LNCaP clone FGC (cell line): ENCODE measurements around the gene RNFT1.
"Not testable (repeated sequence)": the region's sequence is repeated elsewhere in the genome, so short reads cannot be mapped to it uniquely, and the experiment has no call there.

Experiments used
- DNase-seq: peaks from one replicate; pipeline ENCODE4 v3.0.0-alpha.2; 2011; ENCODE audit warnings: low read depth
- H3K4me3 ChIP-seq: 2 replicates; pipeline ENCODE4 v1.5.1; 2011; ENCODE audit warnings: mild to moderate bottlenecking, low read depth, low read length, control low read depth
- CTCF ChIP-seq: IDR thresholded peaks from 2 replicates; pipeline ENCODE4 v1.5.1; 2012; ENCODE audit warnings: mild to moderate bottlenecking; ENCODE audit not compliant: control insufficient read depth, insufficient read depth; ENCODE audit errors: extremely low read depth

The RNFT1 gene

GRCh38 chr17:59964482-59965328 lies at the start of gene RNFT1:
RNFT1 (minus strand) TSS chr17:59964740; CDS start chr17:59964663, 77 bp downstream.
- no peak for TF ChIP-seq CTCF
- peak; percentile 56 for DNase-seq
- H3K4me3 ChIP-seq, result peak within 1 kb of the TSS; percentile 97

GRCh38 chr17:60009326-60009725 lies 44.8 kb upstream of the RNFT1 start:
- not testable (repeated sequence) for H3K4me3 ChIP-seq, DNase-seq

GRCh38 chr17:60008377-60008776 lies 43.8 kb upstream of the RNFT1 start:
- H3K4me3 ChIP-seq, result not testable (repeated sequence)

GRCh38 chr17:60006160-60006559 lies 41.6 kb upstream of the RNFT1 start:
- DNase-seq, result no peak
- no peak overlapping the region for H3K4me3 ChIP-seq
- TF ChIP-seq CTCF, result no peak

More at GRCh38 chr17:60008377-60008776, 43.8 kb upstream of the RNFT1 start:
- not testable (repeated sequence) for DNase-seq

GRCh38 chr17:60004561-60004960 lies 40.0 kb upstream of the RNFT1 start:
- H3K4me3 ChIP-seq, DNase-seq: not testable (repeated sequence)

- DNase-seq, H3K4me3 ChIP-seq: not testable (repeated sequence)
Observed at GRCh38 chr17:60002405-60002804, 37.9 kb upstream of the RNFT1 start.

GRCh38 chr17:59996608-59997007 lies 32.1 kb upstream of the RNFT1 start:
- not testable (repeated sequence) for DNase-seq, H3K4me3 ChIP-seq

GRCh38 chr17:59975166-59975565 lies 10.6 kb upstream of the RNFT1 start:
- not testable (repeated sequence) for DNase-seq, H3K4me3 ChIP-seq

- not testable (repeated sequence) for DNase-seq
Observed at GRCh38 chr17:59973483-59973882, 8.9 kb upstream of the RNFT1 start.

GRCh38 chr17:59972778-59973177 lies 8.2 kb upstream of the RNFT1 start:
- DNase-seq, result no peak
- H3K4me3 ChIP-seq, result no peak overlapping the region
- no peak for TF ChIP-seq CTCF

More at GRCh38 chr17:59973483-59973882, 8.9 kb upstream of the RNFT1 start:
- not testable (repeated sequence) for H3K4me3 ChIP-seq

GRCh38 chr17:59971771-59972170 lies 7.2 kb upstream of the RNFT1 start:
- DNase-seq, H3K4me3 ChIP-seq: not testable (repeated sequence)
